ENCODE measurements around the gene MAP3K13. TPM values are rescaled to one million over a fixed set of nuclear protein-coding genes. Genes with fewer than 3 reads are reported as not detected.

The MAP3K13 gene
- total RNA-seq, 1 experiment from 2014 or later: 10.6 TPM

GRCh38 chr3:185335799-185336198 is 27.1 kb upstream of the MAP3K13 start:
- H2BK12ac ChIP-seq (ENCODE audit: insufficient read length, low read depth, low read length): no peak overlapping the region
- no peak overlapping the region for H2BK5ac ChIP-seq (ENCODE audit: insufficient read length, low read length)
- H2BK120ac ChIP-seq (ENCODE audit: low read depth, low read length, poor library complexity, severe bottlenecking): no peak overlapping the region
- H3K9ac ChIP-seq (ENCODE audit: extremely low read depth, insufficient read length, low read length): no peak overlapping the region
- H3K4me1 ChIP-seq (ENCODE audit: insufficient read depth, low read length): no peaks in the 10 kb centered on the region
- H4K91ac ChIP-seq (ENCODE audit: insufficient read length, low read depth, low read length): no peak overlapping the region
- no peaks in the 10 kb centered on the region for H3K9me3 ChIP-seq (ENCODE audit: control insufficient read depth, low read depth, low read length)
- no peak overlapping the region for H4K8ac ChIP-seq (replicated peaks; ENCODE audit: insufficient read length, low read depth, low read length)
- no peak overlapping the region for H3K14ac ChIP-seq (ENCODE audit: insufficient read depth, low read length)
- Mint-ChIP-seq H3K4me3 (no peak overlapping the region), H3K4me1 (no peaks in the 10 kb centered on the region), H3K36me3 (ENCODE audit: insufficient read depth in 1 of 3, low read depth in 3 of 3) (no peaks in the 10 kb centered on the region), H3K27me3 (ENCODE audit: low read depth) (peaks cover 2% of the 10 kb centered on the region; the same call in 1 of the 2 replicates), H3K9me3 (no peaks in the 10 kb centered on the region), H3K27ac (no peak overlapping the region)
- no peaks in the 10 kb centered on the region for H3K79me2 ChIP-seq (ENCODE audit: insufficient read depth, low read length)
- no peak overlapping the region for H3T11ph ChIP-seq (ENCODE audit: low read length)
- no peak overlapping the region for H2AFZ ChIP-seq (ENCODE audit: low read length)
- H3K4me2 ChIP-seq (ENCODE audit: insufficient read depth, insufficient read length, low read length): no peak overlapping the region
- no peak overlapping the region for H2BK20ac ChIP-seq (ENCODE audit: low read depth, low read length, poor library complexity, severe bottlenecking)
- H3K4ac ChIP-seq (ENCODE audit: low read depth, low read length): no peak overlapping the region
- H4K5ac ChIP-seq (ENCODE audit: insufficient read length, low read depth, low read length): no peak overlapping the region
- no peak overlapping the region for H2AK5ac ChIP-seq (ENCODE audit: insufficient read length, low read length)
- no peak overlapping the region for H3K27ac ChIP-seq (ENCODE audit: insufficient read length, low read depth, low read length)
- no peak for DNase-seq
- no peak overlapping the region for H3K23ac ChIP-seq (ENCODE audit: insufficient read length, low read depth, low read length)
- no peak overlapping the region for H3K18ac ChIP-seq (ENCODE audit: insufficient read length, low read depth, low read length)
- no peak overlapping the region for H2BK15ac ChIP-seq (ENCODE audit: low read depth, low read length)
- H3K56ac ChIP-seq (ENCODE audit: insufficient read length, low read depth, low read length): no peak overlapping the region
- no peaks in the 10 kb centered on the region for H3K79me1 ChIP-seq (ENCODE audit: insufficient read depth, low read depth, low read length, poor library complexity, severe bottlenecking)
- no peaks in the 10 kb centered on the region for H3K27me3 ChIP-seq (ENCODE audit: insufficient read depth, low read length)
- no peaks in the 10 kb centered on the region for H3K23me2 ChIP-seq (ENCODE audit: insufficient read length, low read depth, low read length, poor library complexity, severe bottlenecking)
- no peak for TF ChIP-seq CTCF (conservative IDR thresholded peaks at IDR 0.05)
- H4K20me1 ChIP-seq (ENCODE audit: control insufficient read depth, insufficient read depth, insufficient read length): no peaks in the 10 kb centered on the region

All from H9 (cell line).